NOMO-1 (cell line): ENCODE results near the gene CNDP1.

ENCODE experiments used
- DNase-seq, 2 experiments: peaks; one replicate each; lab custom pipeline; 2025; ENCODE audit not compliant: unreplicated experiment in 2 of 2; lab: John Stamatoyannopoulos, UW

Gene CNDP1

DNA sequence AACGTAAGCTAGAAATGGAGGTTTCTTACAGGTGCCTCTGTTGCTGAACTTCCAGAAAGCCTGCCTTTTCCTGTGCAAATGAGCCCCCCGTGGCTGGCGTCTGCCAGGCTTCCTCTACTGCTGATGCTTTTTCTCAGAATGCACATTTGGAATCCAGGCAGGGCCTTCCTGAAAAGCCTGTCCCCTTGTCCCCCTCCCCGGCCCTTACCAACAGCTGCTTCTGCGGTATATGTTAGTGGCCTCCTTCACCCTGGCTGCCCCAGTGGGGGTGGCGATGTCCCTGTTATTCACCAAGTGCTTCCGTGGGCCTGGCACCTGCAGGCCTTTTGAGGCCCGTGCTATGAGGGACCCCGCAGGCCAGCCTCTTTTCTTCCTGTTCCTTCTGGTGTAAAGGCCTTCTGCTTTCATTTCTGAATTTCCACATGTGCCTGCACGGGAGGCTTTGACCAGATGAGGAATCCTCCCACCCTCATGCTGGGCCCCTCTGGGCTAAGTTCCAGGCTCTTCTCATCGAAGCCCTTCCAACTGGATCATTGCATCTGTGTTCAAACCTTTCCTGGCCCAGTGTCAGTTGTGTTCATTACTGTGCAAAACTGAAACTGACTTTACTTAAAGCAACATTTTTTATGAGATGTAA lies 27.7 kb upstream of the CNDP1 start:
- peak in 1 of 2 experiments; percentile 14 for DNase-seq

- DNase-seq = no peak
These were observed 27.0 kb upstream of the CNDP1 start for GRCh38 chr18:74507097-74507881.

DNA sequence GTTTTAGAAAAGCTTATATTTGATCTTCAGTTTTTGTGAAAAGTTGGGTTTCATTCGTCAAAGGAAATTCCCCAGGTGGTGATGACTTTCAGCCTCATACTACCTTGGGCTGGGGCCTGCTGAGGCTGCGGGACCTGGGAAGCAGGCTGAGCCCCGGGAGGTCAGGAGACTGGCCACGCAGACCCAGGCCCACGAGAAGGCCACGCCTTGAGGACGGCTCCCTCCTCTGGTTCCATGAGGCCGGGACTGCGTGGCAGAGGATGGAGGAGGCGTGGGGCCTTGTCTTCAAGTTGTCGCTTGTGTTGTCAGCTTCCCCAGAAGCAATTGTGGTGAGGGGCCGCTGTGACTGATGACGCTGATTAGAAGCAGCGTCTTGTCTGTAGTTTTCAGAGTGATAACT lies 26.4 kb upstream of the CNDP1 start:
- no peak for DNase-seq

DNA sequence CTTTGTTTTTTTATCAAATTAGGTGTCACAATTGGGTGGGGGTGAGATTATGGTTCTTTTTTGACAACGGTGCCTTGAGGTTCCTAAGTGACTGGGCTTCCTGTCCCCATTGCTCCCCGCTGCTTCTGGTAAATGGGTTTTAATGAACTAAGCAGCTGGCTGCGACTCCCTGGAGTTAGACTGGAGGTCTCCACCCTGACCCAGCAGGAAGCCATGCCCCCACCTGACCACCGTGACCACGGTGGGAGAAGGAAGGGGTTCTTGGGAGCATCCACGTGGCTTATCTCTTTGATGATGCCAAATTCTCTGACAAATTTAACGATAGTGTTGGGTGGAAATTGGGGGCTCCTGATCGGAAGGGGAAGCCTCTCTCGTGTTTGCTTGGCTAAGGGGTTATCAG lies 25.9 kb upstream of the CNDP1 start:
- DNase-seq = no peak

- no peak for DNase-seq
These were observed 25.5 kb upstream of the CNDP1 start for GRCh38 chr18:74508821-74509225.

DNA sequence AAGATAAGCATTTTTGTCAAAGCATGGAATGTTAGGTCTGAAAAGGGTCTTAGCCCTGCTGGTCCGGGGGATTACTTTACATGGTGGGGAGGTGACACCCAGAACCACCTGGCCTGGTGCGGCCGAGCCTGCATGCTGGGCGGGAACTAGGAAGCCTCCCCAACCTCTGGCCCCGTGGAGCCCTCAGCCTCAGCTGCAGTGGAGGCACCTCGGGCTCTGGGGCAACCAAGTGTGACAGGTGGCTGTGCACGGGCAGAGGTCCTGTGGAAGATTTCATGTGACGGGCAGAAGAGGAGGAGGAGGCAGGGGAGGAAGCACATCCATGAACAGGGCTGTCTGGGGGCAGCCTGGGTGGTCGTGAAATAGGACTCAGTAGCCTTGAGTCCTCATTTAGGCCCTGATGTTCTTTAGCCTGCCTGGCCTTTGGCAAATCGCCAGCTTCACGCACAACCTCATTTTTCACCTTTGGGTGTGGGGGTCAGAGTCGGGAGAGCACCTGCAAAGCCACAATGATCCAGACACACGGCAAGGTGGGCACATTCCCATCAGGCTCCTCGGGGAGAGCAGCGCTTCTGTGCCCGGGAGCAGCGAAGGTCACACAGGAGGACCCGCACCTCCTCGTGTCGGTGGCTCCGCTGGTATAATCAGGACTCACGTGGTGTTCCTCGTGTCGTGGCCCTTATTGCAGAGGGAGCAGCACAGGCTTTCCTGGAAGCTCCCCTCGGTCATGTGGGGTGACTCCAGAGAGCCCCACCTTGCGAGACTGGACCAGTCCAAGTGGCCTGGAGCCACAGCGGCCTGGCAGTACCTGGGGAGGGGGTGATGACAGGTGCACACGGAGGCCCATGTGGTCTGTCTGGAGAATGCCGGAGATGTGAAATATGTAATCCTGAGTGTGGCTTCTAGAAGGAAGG lies 24.2 kb upstream of the CNDP1 start:
- no peak for DNase-seq

- DNase-seq = no peak
These were observed 23.6 kb upstream of the CNDP1 start for GRCh38 chr18:74510770-74511095.

DNA sequence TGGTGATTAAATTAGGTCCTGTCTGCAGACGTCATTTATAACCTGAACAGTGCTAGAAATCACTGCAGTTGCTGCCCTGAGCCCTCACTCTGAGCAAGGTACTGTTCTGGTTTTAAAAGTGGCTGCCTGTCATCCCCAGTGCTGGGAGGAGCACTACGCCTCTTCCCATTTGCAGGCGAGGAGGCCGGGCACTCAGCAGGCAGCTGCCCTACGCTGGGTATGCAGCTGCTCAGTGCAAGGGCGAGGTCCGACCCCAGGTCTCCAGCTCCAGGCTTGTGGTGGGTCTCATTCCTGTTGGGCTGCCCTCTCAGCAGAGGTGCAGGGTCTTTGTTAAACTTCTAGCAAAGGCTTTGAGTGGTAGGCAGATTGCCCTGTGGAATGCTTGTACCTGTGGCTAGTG lies 22.5 kb upstream of the CNDP1 start:
- no peak for DNase-seq

DNA sequence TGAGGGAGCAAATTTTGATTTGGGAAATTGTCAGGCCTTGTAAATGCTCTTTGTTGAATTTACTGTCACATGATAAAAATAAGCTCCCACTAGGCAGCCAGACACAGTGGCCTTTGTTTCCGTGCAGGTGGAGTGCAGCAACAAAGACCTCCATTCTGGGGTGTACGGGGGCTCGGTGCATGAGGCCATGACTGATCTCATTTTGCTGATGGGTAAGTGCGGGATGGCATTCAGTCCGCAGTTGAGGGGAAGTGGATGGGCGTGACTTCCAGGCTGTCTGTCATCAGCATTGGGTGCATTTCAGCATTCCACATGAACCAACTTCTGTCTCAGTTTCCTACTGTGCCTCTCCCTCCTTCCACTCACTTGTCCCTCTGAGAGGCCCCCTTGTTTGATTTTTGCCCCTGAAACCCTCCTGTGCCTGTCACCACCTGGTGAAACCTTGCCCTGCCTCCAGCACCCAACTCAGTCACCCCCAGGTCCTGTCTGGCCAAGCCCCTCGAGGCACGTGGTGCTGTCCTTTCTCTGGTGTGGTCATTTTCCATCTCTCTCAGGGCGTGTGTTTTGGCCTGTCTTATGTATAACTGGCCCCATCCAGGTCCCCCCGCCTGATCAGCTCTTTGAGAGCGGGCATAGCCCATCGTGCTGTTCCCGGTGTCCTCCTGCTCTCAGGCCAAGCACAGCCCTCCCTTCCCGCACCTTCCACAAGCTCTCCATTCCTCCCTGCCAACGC lies 21.8 kb upstream of the CNDP1 start:
- no peak for DNase-seq

DNA sequence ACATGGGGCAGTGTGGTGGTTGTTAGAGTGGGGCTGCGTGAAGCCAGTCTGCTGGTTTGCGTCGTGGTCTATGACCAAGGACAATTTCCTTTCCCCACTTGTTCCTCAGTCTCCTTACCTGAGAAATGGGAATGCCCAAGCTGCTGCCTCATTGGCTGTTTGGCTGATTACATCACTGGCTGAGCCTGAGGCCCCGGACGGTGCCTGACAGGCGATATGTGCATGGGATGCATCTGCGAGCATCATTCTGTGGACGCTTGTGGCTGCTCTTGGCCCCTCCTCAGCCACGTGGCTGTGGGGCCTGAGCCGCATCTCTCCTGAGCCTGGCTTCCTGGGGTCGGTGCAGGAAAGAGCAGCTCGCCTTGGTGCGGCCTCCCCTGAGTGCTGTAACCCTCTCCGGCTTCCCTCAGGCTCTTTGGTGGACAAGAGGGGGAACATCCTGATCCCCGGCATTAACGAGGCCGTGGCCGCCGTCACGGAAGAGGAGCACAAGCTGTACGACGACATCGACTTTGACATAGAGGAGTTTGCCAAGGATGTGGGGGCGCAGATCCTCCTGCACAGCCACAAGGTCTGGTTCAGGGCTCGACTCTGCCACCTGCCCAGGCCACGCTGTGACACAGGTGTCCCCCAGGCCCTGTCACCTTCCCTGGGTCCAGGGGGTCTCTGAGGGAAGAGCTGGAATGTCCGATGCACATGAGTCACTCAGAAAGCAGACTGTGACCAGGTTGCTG lies 21.0 kb upstream of the CNDP1 start:
- DNase-seq = no peak

- DNase-seq = no peak
These were observed 20.5 kb upstream of the CNDP1 start for GRCh38 chr18:74513883-74514205.

- no peak for DNase-seq
These were observed 19.3 kb upstream of the CNDP1 start for GRCh38 chr18:74514860-74515495.

- no peak for DNase-seq
These were observed 18.6 kb upstream of the CNDP1 start for GRCh38 chr18:74515620-74516231.

GRCh38 chr18:74516271-74517235 lies 17.7 kb upstream of the CNDP1 start:
- no peak for DNase-seq

- DNase-seq = no peak
These were observed 17.1 kb upstream of the CNDP1 start for GRCh38 chr18:74517236-74517630.

DNA sequence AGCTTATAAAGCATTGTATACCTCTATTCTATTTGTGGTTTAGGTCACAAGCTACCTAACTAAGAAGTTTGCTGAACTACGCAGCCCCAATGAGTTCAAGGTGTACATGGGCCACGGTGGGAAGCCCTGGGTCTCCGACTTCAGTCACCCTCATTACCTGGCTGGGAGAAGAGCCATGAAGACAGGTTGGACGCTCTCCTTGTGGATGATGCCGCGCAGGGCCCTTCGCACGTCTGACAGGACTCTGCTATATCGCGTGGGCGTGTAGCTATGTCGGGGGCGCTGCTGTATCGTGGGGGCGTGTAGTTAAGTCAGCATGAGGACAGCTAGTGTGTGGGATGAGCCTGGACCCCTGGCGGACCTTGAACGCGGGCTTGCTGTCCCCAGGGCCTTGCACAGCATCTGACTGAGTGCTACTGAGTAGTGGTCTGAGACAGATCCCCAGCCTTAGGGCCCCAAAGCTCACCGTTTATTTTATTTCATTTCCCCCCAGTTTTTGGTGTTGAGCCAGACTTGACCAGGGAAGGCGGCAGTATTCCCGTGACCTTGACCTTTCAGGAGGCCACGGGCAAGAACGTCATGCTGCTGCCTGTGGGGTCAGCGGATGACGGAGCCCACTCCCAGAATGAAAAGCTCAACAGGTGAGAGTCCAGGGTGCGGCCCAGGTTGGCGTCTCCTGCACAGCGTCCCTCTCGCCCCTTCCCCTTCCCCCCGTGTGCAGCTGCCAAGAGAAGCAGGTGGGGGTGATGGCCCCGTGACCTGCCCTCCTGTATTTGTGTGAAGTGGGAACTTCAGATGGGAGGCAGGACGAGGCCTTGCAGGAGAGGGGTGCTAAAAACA lies 15.6 kb upstream of the CNDP1 start:
- no peak for DNase-seq

DNA sequence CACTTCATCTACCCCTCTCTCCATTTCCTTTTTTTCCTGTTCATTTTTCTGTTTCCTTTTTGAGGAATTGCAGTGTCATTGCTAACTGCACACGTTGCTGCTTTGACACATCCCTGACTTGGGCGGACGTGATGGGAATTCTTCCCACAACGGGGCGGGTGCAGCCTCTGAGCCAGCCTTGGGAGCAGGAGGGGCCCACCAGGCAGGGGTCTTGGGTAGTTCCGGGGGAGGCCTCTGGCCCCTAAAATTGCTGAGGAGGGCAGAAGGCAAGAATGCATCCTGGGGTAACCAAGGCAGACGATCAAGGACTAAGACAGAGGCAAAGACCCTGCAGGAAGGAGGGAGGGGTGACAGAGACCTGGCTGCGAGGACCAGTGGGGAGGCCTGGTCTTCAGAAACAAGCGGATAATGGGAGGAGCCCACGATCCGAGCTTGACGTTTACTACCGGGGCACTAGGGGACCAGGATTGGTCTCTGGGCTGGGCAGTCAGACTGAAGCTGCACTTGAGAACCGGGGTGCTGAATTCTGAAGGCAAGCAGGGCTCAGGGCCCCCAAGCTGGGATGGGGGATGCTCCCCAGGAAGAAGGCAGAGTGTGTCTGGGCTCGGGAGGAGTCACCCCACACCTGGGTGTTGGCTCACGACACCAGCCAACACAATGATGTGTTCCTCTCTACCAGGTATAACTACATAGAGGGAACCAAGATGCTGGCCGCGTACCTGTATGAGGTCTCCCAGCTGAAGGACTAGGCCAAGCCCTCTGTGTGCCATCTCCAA lies 14.8 kb upstream of the CNDP1 start:
- DNase-seq = no peak
